K562 treated with DMSO at 1 percent for 24 hours (cell line): Measurements from ENCODE around the gene KCTD12. TPM values are rescaled to one million over a fixed set of nuclear protein-coding genes. Genes with fewer than 3 reads are reported as not detected.

Source experiments
- total RNA-seq: library from RNA; unstranded; fragments of 300-600 nt; gene quantifications from 2 replicates; pipeline ENCODE4 v1.2.3, GENCODE V29; 2022; ENCODE audit warnings: low read depth; ENCODE audit not compliant: insufficient read depth

The KCTD12 gene
- 0.09 and 0.12 TPM in 2 replicates for total RNA-seq

GRCh38 chr13:76886292-76887075 lies at the start of gene KCTD12:
Gene KCTD12, minus strand, starts transcription at chr13:76886405. Its CDS starts 257 bp downstream, at chr13:76886148.

Other genes starting within 250 kb of the KCTD12 start
- gene ACOD1, start 62.1 kb upstream of the KCTD12 start, total RNA-seq, result not detected in 2 replicates
- gene CLN5, start 105.7 kb upstream of the KCTD12 start, total RNA-seq, result 7.2 and 9.0 TPM in 2 replicates
- 7.1 and 9.7 TPM in 2 replicates for gene FBXL3, start 140.8 kb upstream of the KCTD12 start, total RNA-seq